PC-3 (cell line): ENCODE measurements around the gene GFER.

ENCODE experiments used
- CTCF ChIP-seq: fragments of 300-600 bp; sonication (generic); conservative IDR thresholded peaks from 2 replicates; pipeline ENCODE4 v1.5.1; 2017; ENCODE audit warnings: antibody characterized with exemption, low read depth, mild to moderate bottlenecking, low read length
- EZH2 ChIP-seq: fragments of 300-600 bp; sonication (generic); IDR thresholded peaks from one replicate; pipeline ENCODE4 v1.6.1; 2017; ENCODE audit warnings: antibody characterized with exemption, mild to moderate bottlenecking, low read length; ENCODE audit not compliant: unreplicated experiment

DNA sequence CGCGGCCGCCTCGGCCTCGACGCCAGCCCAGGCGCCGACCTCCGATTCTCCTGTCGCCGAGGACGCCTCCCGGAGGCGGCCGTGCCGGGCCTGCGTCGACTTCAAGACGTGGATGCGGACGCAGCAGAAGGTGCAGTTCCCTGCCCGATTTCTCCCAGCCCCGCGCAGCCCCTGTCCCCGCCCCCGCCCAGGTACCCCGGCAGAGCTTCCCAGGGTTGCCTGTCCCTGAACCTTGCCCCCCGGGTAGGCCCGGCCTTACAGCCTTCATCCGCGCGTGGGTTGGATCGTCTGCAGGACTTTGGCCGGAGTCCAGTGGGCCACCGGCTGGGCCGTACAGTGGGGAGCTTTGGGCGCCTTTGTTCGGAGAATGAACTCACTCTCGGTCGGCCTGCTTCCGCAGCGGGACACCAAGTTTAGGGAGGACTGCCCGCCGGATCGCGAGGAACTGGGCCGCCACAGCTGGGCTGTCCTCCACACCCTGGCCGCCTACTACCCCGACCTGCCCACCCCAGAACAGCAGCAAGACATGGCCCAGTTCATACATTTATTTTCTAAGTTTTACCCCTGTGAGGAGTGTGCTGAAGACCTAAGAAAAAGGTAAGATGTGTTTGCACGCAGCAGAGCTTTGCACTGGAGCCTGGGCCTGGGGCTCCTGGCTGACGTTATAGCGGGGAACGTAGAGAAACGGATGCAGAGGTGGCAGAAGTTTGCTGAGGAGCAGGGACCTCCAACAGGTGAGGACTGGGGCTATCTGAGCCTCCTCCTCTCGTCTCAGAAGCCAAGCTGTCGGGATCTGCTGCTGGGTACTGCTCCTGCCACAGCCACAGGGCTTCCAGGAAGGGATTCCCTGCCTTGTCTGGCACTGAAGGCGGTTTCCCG lies 593 bp downstream of the GFER start:
- TF ChIP-seq CTCF = no peak
- no peak for TF ChIP-seq EZH2
